ENCODE results near the gene SPNS3.

Gene SPNS3

GRCh38 chr17:4530799-4531730 is 97.3 kb downstream of the SPNS3 start:
- Mint-ChIP-seq H3K27ac (no peak overlapping the region), H3K9me3 (no peaks in the 10 kb centered on the region), H3K4me3 (no peak overlapping the region), H3K36me3 (ENCODE audit: low read depth) (no peaks in the 10 kb centered on the region), H3K27me3 (peaks cover 4% of the 10 kb centered on the region), H3K4me1 (ENCODE audit: low read depth) (no peaks in the 10 kb centered on the region)

- H3K27ac Mint-ChIP-seq = peak overlapping the region; percentile 26
- no peaks in the 10 kb centered on the region for H3K4me1 Mint-ChIP-seq (ENCODE audit: low read depth)
Measured at GRCh38 chr17:4531988-4532736, 98.4 kb downstream of the SPNS3 start.

GRCh38 chr17:4532860-4533522 is 99.3 kb downstream of the SPNS3 start:
- no peak overlapping the region for H3K4me3 Mint-ChIP-seq
- H3K27ac Mint-ChIP-seq = no peak overlapping the region
- no peaks in the 10 kb centered on the region for H3K36me3 Mint-ChIP-seq (ENCODE audit: low read depth)
- H3K4me1 Mint-ChIP-seq (ENCODE audit: low read depth) = no peaks in the 10 kb centered on the region
- H3K27me3 Mint-ChIP-seq = peaks cover 4% of the 10 kb centered on the region
- no peaks in the 10 kb centered on the region for H3K9me3 Mint-ChIP-seq

More at GRCh38 chr17:4531988-4532736, 98.4 kb downstream of the SPNS3 start:
- Mint-ChIP-seq H3K36me3 (ENCODE audit: low read depth) (no peaks in the 10 kb centered on the region), H3K27me3 (peaks cover 4% of the 10 kb centered on the region), H3K4me3 (no peak overlapping the region), H3K9me3 (no peaks in the 10 kb centered on the region)

GRCh38 chr17:4533523-4534504 is 100.1 kb downstream of the SPNS3 start:
- H3K27me3 Mint-ChIP-seq = peaks cover 4% of the 10 kb centered on the region
- no peaks in the 10 kb centered on the region for H3K36me3 Mint-ChIP-seq (ENCODE audit: low read depth)
- H3K9me3 Mint-ChIP-seq = no peaks in the 10 kb centered on the region
- no peak overlapping the region for H3K27ac Mint-ChIP-seq
- H3K4me3 Mint-ChIP-seq = no peak overlapping the region
- no peaks in the 10 kb centered on the region for H3K4me1 Mint-ChIP-seq (ENCODE audit: low read depth)

GRCh38 chr17:4534515-4534914 is 100.8 kb downstream of the SPNS3 start:
- no peak overlapping the region for H3K4me3 Mint-ChIP-seq
- peaks cover under 1% of the 10 kb centered on the region for H3K36me3 Mint-ChIP-seq (ENCODE audit: low read depth)
- H3K27ac Mint-ChIP-seq = no peak overlapping the region
- no peaks in the 10 kb centered on the region for H3K9me3 Mint-ChIP-seq
- H3K4me1 Mint-ChIP-seq (ENCODE audit: low read depth) = no peaks in the 10 kb centered on the region
- H3K27me3 Mint-ChIP-seq = peaks cover 4% of the 10 kb centered on the region

- peaks cover 5% of the 10 kb centered on the region for H3K36me3 Mint-ChIP-seq (ENCODE audit: low read depth)
- H3K27me3 Mint-ChIP-seq = peaks cover 4% of the 10 kb centered on the region
- H3K4me3 Mint-ChIP-seq = no peak overlapping the region
- H3K9me3 Mint-ChIP-seq = no peaks in the 10 kb centered on the region
- peak overlapping the region; percentile 61 for H3K27ac Mint-ChIP-seq
- no peaks in the 10 kb centered on the region for H3K4me1 Mint-ChIP-seq (ENCODE audit: low read depth)
Measured at GRCh38 chr17:4534928-4535666, 101.4 kb downstream of the SPNS3 start.

GRCh38 chr17:4535667-4536258 is 102.0 kb downstream of the SPNS3 start:
- Mint-ChIP-seq H3K9me3 (no peaks in the 10 kb centered on the region), H3K36me3 (ENCODE audit: low read depth) (peaks cover 9% of the 10 kb centered on the region), H3K4me3 (no peak overlapping the region), H3K27ac (peak overlapping the region; percentile 61), H3K4me1 (ENCODE audit: low read depth) (no peaks in the 10 kb centered on the region), H3K27me3 (peaks cover 4% of the 10 kb centered on the region)

GRCh38 chr17:4536259-4536741 is 102.6 kb downstream of the SPNS3 start:
- Mint-ChIP-seq H3K36me3 (ENCODE audit: low read depth) (peaks cover 9% of the 10 kb centered on the region), H3K4me1 (ENCODE audit: low read depth) (no peaks in the 10 kb centered on the region), H3K4me3 (no peak overlapping the region), H3K27ac (no peak overlapping the region), H3K9me3 (no peaks in the 10 kb centered on the region), H3K27me3 (peaks cover 4% of the 10 kb centered on the region)

GRCh38 chr17:4536742-4537411 is 103.1 kb downstream of the SPNS3 start:
- H3K4me1 Mint-ChIP-seq (ENCODE audit: low read depth) = no peaks in the 10 kb centered on the region
- peaks cover 9% of the 10 kb centered on the region for H3K36me3 Mint-ChIP-seq (ENCODE audit: low read depth)
- no peak overlapping the region for H3K4me3 Mint-ChIP-seq
- H3K27me3 Mint-ChIP-seq = peaks cover 3% of the 10 kb centered on the region
- no peaks in the 10 kb centered on the region for H3K9me3 Mint-ChIP-seq
- no peak overlapping the region for H3K27ac Mint-ChIP-seq

All from stimulated activated naive CD8-positive, alpha-beta T cell treated with anti-CD3 and anti-CD28 coated beads, Interleukin-15, Interleukin-2, amounts not matched to agents 100 ng/mL and 50 ng/mL, for 24 hours (primary cell).